Activated naive CD8-positive, alpha-beta T cell treated with anti-CD3 and anti-CD28 coated beads for 36 hours (primary cell): ENCODE results near the gene VPS13D. TPM values are rescaled to one million over a fixed set of nuclear protein-coding genes. Genes with fewer than 3 reads are reported as not detected.

Experiments
- DNase-seq: peaks from one replicate; pipeline ENCODE4 v3.0.0; 2021
- H3K27ac Mint-ChIP-seq: one replicate; pipeline ENCODE4 v1.8.0; 2022; ENCODE audit warnings: mild to moderate bottlenecking, moderate library complexity, mixed read lengths
- H3K27me3 Mint-ChIP-seq: one replicate; pipeline ENCODE4 v1.8.0; 2022; ENCODE audit warnings: mild to moderate bottlenecking, mixed read lengths
- H3K36me3 Mint-ChIP-seq: one replicate; pipeline ENCODE4 v1.8.0; 2021; ENCODE audit warnings: mild to moderate bottlenecking, mixed read lengths
- H3K4me1 Mint-ChIP-seq: one replicate; pipeline ENCODE4 v1.8.0; 2021; ENCODE audit warnings: mixed read lengths
- H3K4me3 Mint-ChIP-seq: one replicate; pipeline ENCODE4 v1.8.0; 2022; ENCODE audit warnings: mild to moderate bottlenecking, moderate library complexity, mixed read lengths
- H3K9me3 Mint-ChIP-seq: one replicate; pipeline ENCODE4 v1.8.0; 2022; ENCODE audit warnings: mixed read lengths
- total RNA-seq, 2 experiments: library from RNA; stranded (reverse); gene quantifications; one replicate each; pipeline ENCODE4 v1.2.3, GENCODE V29; 2021

VPS13D gene, protein sequence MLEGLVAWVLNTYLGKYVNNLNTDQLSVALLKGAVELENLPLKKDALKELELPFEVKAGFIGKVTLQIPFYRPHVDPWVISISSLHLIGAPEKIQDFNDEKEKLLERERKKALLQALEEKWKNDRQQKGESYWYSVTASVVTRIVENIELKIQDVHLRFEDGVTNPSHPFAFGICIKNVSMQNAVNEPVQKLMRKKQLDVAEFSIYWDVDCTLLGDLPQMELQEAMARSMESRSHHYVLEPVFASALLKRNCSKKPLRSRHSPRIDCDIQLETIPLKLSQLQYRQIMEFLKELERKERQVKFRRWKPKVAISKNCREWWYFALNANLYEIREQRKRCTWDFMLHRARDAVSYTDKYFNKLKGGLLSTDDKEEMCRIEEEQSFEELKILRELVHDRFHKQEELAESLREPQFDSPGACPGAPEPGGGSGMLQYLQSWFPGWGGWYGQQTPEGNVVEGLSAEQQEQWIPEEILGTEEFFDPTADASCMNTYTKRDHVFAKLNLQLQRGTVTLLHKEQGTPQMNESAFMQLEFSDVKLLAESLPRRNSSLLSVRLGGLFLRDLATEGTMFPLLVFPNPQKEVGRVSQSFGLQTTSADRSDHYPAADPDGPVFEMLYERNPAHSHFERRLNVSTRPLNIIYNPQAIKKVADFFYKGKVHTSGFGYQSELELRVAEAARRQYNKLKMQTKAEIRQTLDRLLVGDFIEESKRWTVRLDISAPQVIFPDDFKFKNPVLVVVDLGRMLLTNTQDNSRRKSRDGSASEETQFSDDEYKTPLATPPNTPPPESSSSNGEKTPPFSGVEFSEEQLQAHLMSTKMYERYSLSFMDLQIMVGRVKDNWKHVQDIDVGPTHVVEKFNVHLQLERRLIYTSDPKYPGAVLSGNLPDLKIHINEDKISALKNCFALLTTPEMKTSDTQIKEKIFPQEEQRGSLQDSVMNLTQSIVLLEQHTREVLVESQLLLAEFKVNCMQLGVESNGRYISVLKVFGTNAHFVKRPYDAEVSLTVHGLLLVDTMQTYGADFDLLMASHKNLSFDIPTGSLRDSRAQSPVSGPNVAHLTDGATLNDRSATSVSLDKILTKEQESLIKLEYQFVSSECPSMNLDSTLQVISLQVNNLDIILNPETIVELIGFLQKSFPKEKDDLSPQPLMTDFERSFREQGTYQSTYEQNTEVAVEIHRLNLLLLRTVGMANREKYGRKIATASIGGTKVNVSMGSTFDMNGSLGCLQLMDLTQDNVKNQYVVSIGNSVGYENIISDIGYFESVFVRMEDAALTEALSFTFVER (N-terminal part only)
- 10 to 100 TPM; 27.7 to 29.1 TPM for total RNA-seq

DNA sequence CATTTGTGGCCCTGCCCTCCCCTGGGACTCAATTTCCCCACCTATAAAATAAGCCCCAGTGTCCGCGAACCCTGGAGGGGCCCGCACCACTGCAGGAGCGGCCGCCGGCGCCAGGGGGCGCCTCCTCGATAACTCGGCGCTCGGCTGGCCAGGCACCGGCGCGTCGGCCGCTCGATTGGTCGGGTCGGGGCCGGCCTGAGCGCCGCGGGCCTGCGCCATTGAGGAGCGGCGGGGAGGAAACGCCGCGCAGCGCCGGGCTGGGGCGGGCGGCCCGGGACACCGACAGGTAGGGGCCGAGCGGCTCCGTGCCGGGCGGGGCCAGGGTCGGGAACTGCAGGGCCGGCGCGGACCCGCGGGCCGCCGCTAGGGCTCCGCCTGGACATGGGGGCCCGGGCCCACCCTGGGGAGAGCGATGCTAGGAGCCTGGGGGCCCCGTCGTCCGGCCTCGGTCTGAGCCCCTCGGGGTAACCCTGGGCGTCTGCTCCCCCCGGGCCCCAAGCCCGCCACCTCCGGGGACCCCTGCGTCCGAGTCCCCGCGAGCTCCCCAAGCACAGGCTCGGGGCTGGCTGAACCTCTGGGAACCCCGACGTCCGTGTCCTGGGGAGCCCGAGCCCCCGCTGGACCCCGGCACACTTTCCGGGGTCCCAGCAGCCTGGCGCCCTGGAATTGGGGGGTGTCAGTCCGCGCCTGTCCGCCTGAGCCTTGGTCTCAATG is at the start of gene VPS13D:
Gene VPS13D (plus strand): TSS at position 196 of the 714 bp plus-strand sequence. CDS start 4,237 bp downstream, outside the sequence.
- Mint-ChIP-seq H3K4me3 (peak within 1 kb of the TSS; percentile 87), H3K4me1 (peaks cover 20% of the 10 kb centered on the region), H3K27me3 (no peaks in the 10 kb centered on the region), H3K9me3 (no peaks in the 10 kb centered on the region), H3K36me3 (peaks cover 3% of the 10 kb centered on the region), H3K27ac (peak within 1 kb of the TSS; percentile 64)
- DNase-seq = peak; percentile 91

DNA sequence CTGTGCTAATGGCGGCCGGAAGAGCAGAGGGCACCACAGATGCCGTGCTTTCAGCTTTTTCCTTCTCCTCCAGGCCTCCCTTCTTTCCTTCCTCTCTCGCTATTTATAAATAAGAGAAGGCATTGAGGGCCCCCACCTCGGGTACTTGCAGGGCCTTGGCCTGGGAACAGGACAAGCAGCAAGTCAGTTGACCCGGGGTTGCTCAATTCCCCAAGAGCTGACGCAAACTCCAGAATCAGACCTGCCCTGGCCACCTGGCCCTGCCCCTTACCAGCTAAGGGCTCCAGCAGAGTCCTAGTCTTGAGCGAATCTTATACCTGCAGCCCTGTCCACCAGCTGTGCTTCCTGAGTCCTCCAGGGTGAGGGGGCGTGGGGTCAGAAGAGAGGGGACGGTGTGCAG is 49.5 kb upstream of the VPS13D start:
- DNase-seq = no peak
- Mint-ChIP-seq H3K4me3 (no peak overlapping the region), H3K4me1 (peaks cover 78% of the 10 kb centered on the region), H3K27me3 (no peaks in the 10 kb centered on the region), H3K36me3 (peaks cover 56% of the 10 kb centered on the region), H3K27ac (no peak overlapping the region), H3K9me3 (no peaks in the 10 kb centered on the region)

DNA sequence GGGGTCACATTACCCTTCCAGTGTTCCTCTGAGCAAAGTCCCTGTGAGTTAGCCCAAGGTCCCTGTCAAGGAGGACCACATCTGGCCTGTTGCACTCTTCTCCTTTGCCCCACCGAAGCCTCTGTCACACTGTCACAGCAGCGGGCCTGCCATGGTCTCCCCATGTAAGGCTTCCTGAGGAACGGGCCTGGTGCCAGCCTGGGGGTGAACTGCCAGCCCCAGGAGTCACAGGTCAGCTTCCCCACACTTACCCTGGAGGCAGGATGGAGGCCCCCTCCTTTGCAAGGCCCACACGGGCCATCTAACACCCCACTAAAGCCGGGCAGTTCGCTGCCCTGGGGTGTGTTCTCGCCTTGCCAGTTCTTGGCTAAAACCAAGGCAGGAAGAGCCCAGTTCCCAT is 48.9 kb upstream of the VPS13D start:
- Mint-ChIP-seq H3K4me3 (no peak overlapping the region), H3K4me1 (peaks cover 73% of the 10 kb centered on the region), H3K9me3 (no peaks in the 10 kb centered on the region), H3K27ac (no peak overlapping the region), H3K36me3 (peaks cover 51% of the 10 kb centered on the region), H3K27me3 (no peaks in the 10 kb centered on the region)
- DNase-seq = no peak

DNA sequence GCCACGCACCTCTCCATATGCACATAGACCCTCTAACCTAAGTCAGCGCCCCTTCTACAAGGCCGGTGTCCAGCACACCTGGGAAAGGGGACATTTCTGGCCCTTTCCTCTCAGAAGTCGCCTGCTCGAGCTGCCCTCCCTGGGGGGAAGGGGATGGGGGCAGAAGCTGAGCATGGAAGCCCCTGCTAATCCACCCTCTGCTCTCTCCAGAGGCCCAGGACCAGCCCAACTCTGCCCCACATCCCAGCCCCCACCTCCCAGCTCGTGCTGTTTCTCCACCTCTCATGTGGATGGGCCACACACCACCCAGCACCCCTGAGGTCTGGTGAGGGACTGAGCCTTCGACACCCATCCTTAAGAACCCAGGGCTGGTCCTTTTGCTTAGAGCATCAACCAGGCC is 48.3 kb upstream of the VPS13D start:
- Mint-ChIP-seq H3K9me3 (no peaks in the 10 kb centered on the region), H3K36me3 (peaks cover 44% of the 10 kb centered on the region), H3K4me3 (no peak overlapping the region), H3K4me1 (peaks cover 67% of the 10 kb centered on the region), H3K27ac (no peak overlapping the region), H3K27me3 (no peaks in the 10 kb centered on the region)
- DNase-seq = no peak

DNA sequence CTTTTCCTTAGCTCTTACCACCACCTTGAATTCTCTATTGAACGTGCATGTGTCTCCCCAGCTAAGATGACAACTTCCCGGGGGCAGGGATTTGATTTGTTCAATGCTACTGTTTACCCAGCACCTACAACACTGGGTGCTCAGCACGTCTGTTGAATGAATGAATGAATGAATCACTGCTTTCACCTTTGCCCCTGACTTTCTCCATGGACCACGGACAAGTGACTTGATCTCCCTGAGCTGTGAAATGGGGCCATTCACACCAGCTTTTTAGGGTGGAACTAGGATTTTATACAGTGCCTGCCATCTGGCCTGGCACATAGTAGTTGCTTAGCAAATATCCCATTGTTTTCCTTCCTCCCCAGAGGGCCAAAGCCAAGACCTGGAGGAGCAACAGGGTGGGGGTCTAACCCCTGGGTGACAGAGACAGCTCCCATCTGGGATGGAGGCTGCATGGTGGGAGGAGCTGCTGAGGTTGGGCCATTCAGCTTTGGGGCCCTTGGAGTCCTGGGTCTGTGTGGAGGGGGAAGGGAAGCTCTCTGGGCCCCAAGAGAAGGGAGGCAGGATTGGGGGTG is 47.3 kb upstream of the VPS13D start:
- Mint-ChIP-seq H3K27me3 (no peaks in the 10 kb centered on the region), H3K4me1 (peaks cover 63% of the 10 kb centered on the region), H3K4me3 (no peak overlapping the region), H3K36me3 (peaks cover 40% of the 10 kb centered on the region), H3K27ac (peak overlapping the region; percentile 2), H3K9me3 (no peaks in the 10 kb centered on the region)
- no peak for DNase-seq

DNA sequence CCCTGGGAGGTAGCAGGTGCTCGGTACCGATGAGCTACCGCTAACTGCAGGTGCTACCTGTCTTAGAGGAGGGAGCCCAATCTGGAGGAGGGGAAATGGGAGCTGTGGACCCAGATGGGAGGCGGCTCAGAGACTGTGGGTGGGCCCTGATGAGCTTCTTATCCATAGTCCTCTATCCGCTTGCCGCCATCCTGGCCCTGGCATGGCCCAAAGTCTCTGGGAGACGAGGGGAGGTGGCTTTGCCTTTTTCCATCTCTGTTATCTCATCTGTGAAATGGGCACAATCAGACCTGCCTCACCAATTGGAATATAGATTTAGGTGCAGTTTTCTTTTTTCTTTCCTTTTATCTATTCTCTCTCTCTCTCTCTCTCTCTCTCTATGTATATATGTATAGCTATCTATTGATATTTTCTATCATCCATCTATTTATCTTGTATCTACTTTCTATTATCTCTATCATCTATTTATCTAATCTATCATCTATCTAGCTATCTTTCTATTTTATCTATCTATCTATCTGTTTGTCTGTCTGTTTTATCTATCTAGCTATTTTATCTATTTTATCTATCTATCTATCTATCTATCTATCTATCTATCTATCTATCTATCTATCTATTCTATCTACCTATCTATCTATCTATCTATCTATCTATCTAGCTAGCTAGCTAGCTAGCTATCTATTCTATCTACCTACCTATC is 46.6 kb upstream of the VPS13D start:
- Mint-ChIP-seq H3K27ac (no peak overlapping the region), H3K4me3 (no peak overlapping the region), H3K27me3 (no peaks in the 10 kb centered on the region), H3K4me1 (peaks cover 56% of the 10 kb centered on the region), H3K36me3 (peaks cover 36% of the 10 kb centered on the region), H3K9me3 (no peaks in the 10 kb centered on the region)
- DNase-seq = no peak

DNA sequence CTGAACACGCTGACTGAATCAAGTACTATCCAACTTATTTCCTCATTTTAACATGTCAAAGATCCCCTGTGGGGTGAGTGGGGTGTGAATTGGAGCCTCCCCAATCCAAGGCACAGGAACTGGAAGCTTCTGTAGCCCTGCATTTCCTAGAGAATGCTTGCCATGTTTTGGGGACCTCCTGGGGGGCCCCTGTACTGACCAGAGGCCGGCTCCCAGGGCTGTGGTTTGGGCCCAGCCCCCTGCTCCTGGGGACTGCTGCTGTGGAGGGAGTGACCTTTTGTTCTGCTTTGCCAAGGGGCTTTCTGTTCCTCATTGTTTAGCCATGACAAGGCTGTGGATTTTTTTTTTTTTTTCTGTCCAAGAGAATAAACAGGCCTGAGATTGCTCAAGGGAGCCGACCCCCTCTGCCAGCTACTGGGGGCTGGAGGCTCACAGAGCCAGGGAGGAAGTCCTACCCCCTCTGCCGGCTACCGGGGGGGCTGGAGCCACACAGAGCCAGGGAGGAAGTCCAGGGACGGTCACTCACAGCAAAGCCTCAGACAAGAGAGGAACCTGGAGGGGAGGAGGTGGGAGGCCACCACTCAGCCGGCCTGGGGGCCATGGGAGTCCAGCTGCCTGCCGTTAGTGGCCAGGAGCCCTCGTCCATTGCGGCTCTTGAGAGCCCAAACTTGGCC is 45.7 kb upstream of the VPS13D start:
- DNase-seq = no peak
- H3K27me3 Mint-ChIP-seq = no peaks in the 10 kb centered on the region
- peak overlapping the region; percentile 16 for H3K27ac Mint-ChIP-seq
- peaks cover 28% of the 10 kb centered on the region for H3K36me3 Mint-ChIP-seq
- no peaks in the 10 kb centered on the region for H3K9me3 Mint-ChIP-seq
- no peak overlapping the region for H3K4me3 Mint-ChIP-seq
- peaks cover 47% of the 10 kb centered on the region for H3K4me1 Mint-ChIP-seq

DNA sequence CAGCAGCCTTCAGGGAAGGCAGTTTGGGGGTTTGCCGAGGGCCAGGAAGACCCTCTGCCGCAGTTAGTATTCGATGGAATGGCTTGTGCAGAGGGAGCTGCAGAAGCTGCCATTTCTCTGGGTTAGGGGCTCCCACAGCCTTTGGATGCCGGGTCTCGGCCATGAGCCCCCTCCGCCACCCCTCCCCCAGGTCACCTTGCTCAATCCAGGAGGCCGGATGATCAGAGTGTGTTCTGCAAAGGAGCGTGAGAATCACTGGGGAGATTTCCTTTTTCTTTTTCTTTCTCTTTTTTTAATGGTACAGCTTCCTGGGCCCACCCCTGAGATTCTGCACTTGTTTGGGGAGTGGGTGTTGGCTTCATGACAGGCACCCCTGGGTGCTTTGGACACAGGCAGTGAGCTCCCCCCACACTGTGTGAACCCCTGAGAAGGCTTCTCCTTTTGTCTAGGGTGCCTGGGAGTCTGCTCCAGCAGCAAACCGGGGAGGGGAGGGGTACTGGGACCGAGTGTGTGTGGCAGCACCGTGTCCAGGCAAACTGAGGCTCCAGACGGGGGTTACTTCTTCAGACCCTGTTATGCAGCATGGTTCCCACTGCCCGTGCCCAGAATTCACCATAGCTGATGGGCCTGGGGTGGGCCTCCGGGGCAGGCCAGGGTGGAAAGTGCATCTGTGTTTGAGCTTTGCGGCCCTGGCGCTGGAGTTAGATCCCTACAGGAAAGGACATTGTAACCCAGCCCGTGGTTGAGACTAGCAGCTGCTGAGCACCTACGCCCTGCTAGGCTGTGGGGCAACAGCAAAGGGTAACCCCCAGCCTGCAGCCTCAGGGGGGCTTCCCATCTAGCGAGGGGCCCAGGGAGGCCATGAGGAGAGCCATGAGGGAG is 44.6 kb upstream of the VPS13D start:
- no peaks in the 10 kb centered on the region for H3K9me3 Mint-ChIP-seq
- H3K27me3 Mint-ChIP-seq = no peaks in the 10 kb centered on the region
- H3K4me3 Mint-ChIP-seq = no peak overlapping the region
- peaks cover 25% of the 10 kb centered on the region for H3K36me3 Mint-ChIP-seq
- no peak for DNase-seq
- no peak overlapping the region for H3K27ac Mint-ChIP-seq
- H3K4me1 Mint-ChIP-seq = peaks cover 41% of the 10 kb centered on the region

DNA sequence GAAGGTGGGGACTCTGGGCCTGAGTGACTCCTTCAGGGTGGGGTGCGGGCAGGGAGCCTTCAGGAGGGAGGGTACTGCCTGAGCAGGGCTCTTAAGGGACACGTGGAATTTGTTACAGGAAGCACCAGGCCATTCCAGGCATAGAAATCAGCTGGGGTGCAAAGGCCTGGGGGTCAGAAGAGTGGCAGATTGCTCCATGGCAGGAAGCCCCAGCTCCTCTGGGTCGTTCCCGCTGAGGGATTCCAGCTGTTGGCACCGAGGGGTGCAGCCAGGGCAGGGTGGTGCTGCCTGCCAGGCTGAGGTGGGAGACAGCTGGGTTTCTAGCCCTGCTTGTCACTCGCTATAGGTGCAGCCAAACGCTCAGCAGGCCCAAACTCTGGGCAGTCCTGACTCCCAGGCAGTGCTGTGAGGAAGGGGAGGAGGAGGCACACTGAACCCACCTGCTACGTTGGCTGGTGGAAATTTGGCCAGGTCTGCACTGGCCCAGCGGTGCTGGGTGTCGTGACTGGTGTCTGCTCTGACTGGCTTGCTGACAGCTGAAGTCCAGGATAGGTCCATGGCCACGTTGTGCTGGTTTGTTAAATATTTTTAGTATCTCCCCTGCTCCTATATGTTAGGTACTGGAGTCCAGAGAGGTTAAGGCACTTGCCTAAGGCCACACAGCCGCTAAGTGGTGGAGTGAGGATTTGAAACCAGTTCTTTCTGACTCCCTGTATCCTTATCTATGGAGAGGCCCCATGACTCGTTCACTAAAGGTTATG is 43.7 kb upstream of the VPS13D start:
- Mint-ChIP-seq H3K9me3 (no peaks in the 10 kb centered on the region), H3K27me3 (no peaks in the 10 kb centered on the region), H3K27ac (no peak overlapping the region), H3K4me1 (peaks cover 43% of the 10 kb centered on the region), H3K4me3 (no peak overlapping the region), H3K36me3 (peaks cover 24% of the 10 kb centered on the region)
- no peak for DNase-seq

DNA sequence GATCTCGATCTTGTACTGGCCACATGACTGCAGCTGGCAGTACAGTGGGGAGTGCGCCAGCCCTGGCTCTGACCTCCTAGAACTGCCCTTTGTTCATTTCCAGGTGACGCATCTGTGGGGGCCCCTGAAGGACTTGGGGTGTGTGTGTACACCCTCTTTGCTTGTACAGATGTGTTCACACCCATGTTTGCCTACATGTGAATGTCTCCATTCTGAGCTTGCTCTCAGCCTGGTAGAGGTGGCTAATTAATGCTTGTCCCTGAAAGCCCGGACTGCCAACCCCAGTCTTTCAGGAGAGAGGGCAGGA is 43.2 kb upstream of the VPS13D start:
- no peaks in the 10 kb centered on the region for H3K9me3 Mint-ChIP-seq
- no peak overlapping the region for H3K27ac Mint-ChIP-seq
- H3K4me3 Mint-ChIP-seq = no peak overlapping the region
- H3K4me1 Mint-ChIP-seq = peaks cover 39% of the 10 kb centered on the region
- H3K27me3 Mint-ChIP-seq = no peaks in the 10 kb centered on the region
- H3K36me3 Mint-ChIP-seq = peaks cover 27% of the 10 kb centered on the region
- no peak for DNase-seq

DNA sequence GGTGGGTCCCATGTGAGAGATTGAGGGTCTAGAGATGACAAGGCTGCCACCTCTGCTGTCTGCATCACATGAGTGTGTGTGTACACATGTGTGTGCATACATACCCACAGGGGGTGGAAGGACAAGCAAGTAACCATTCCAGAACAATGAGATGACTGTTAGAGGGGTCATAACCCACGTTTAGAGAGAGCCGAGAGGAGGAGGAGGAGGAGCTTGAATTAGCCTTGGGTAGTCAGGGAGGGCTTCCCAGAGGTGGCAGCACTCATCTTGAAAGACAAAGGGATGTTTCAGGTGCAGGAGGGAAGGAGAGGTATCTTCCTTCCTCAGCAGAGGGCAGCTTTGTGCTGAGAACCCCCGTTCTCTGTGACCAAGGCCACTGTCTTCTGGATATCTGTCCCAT is 41.7 kb upstream of the VPS13D start:
- H3K4me3 Mint-ChIP-seq = no peak overlapping the region
- H3K36me3 Mint-ChIP-seq = peaks cover 22% of the 10 kb centered on the region
- no peaks in the 10 kb centered on the region for H3K27me3 Mint-ChIP-seq
- H3K4me1 Mint-ChIP-seq = peaks cover 29% of the 10 kb centered on the region
- H3K9me3 Mint-ChIP-seq = no peaks in the 10 kb centered on the region
- no peak for DNase-seq
- no peak overlapping the region for H3K27ac Mint-ChIP-seq

DNA sequence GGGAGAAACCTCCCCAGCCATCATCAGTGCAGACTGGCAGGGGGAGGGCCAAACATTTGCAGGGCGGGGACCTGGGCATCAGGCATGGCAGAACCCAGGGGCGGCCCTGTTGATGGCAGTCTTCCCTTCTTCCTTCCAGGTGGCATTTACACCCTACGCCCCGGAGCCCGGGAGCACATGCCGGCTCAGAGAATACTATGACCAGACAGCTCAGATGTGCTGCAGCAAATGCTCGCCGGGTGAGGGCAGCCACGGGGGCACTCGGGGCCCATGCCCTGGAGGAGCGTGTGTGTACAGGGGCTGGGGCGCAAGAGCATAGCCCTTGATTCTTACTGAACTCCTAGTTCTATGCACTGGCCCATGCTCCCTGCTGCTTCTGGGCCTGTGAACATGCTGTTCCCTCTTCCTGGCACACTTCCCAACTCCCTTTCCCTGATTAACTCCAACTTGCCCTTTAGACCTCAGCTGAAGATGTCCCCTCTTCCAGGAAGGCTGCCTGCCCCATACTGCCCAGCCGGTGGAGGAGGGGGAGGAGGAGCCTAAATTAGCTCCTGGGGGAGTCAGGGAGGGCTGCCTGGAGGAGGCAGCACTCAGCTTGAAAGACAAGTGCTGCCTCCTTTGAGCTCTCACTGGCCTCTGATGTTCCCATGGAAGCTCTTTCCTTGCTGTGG is 41.0 kb upstream of the VPS13D start:
- DNase-seq = no peak
- no peak overlapping the region for H3K27ac Mint-ChIP-seq
- H3K9me3 Mint-ChIP-seq = no peaks in the 10 kb centered on the region
- no peak overlapping the region for H3K4me3 Mint-ChIP-seq
- H3K27me3 Mint-ChIP-seq = no peaks in the 10 kb centered on the region
- H3K36me3 Mint-ChIP-seq = peaks cover 23% of the 10 kb centered on the region
- peaks cover 23% of the 10 kb centered on the region for H3K4me1 Mint-ChIP-seq
